NCI-H1105 treated with DMSO at 0.1 percent for 48 hours (cell line): Measurements from ENCODE around the gene PRDX3.
A peak's percentile ranks its signal among the peaks of the same experiment; 100 is the strongest.
"Not testable (repeated sequence)": the region's sequence is repeated elsewhere in the genome, so short reads cannot be mapped to it uniquely, and the experiment has no call there.

ENCODE experiments used
- DNase-seq: peaks from one replicate; lab custom pipeline; 2025; lab: John Stamatoyannopoulos, UW

The PRDX3 gene

GRCh38 chr10:119206603-119207365, 28.2 kb upstream of the PRDX3 start:
- DNase-seq = peak; percentile 41

- no peak for DNase-seq
Measured at GRCh38 chr10:119205894-119206602, 27.4 kb upstream of the PRDX3 start.

- no peak for DNase-seq
Measured at GRCh38 chr10:119203006-119203405, 24.4 kb upstream of the PRDX3 start.

- no peak for DNase-seq
Measured at GRCh38 chr10:119201233-119201632, 22.6 kb upstream of the PRDX3 start.

- DNase-seq = peak; percentile 40
Measured at GRCh38 chr10:119199231-119199992, 20.8 kb upstream of the PRDX3 start.

GRCh38 chr10:119198438-119198837, 19.8 kb upstream of the PRDX3 start:
- DNase-seq = no peak

GRCh38 chr10:119197921-119198320, 19.3 kb upstream of the PRDX3 start:
- no peak for DNase-seq

GRCh38 chr10:119191881-119192280, 13.3 kb upstream of the PRDX3 start:
- DNase-seq = no peak

- DNase-seq = no peak
Measured at GRCh38 chr10:119190954-119191785, 12.6 kb upstream of the PRDX3 start.

GRCh38 chr10:119190353-119190752, 11.7 kb upstream of the PRDX3 start:
- no peak for DNase-seq

GRCh38 chr10:119189811-119190282, 11.2 kb upstream of the PRDX3 start:
- no peak for DNase-seq

- DNase-seq = no peak
Measured at GRCh38 chr10:119183664-119184412, 5.2 kb upstream of the PRDX3 start.

- DNase-seq = not testable (repeated sequence)
Measured at GRCh38 chr10:119180850-119181400, 2.3 kb upstream of the PRDX3 start.

GRCh38 chr10:119177708-119178371, 772 bp downstream of the PRDX3 start:
- no peak for DNase-seq

- no peak for DNase-seq
Measured at GRCh38 chr10:119176166-119176565, 2.4 kb downstream of the PRDX3 start.

GRCh38 chr10:119174109-119174508, 4.5 kb downstream of the PRDX3 start:
- DNase-seq = no peak

- no peak for DNase-seq
Measured at GRCh38 chr10:119167041-119167440, 11.6 kb downstream of the PRDX3 start.

GRCh38 chr10:119166564-119166963, 12.0 kb downstream of the PRDX3 start:
- no peak for DNase-seq

- DNase-seq = no peak
Measured at GRCh38 chr10:119166118-119166500, 12.5 kb downstream of the PRDX3 start.
